Right atrium auricular region (tissue), 2 donors: Measurements from ENCODE around the gene KRT79. TPM values are rescaled to one million over a fixed set of nuclear protein-coding genes. Genes with fewer than 3 reads are reported as not detected.

Source experiments
- DNase-seq: peaks from one replicate; pipeline ENCODE4 v3.0.0-alpha.2; 2019; ENCODE audit warnings: low spot score
- H3K27ac ChIP-seq, 2 donors: fragments of 200-600 bp; sonication (generic); 1 replicate in 1 of 2; 2 replicates in 1 of 2; pipeline ENCODE4 v1.5.1; 2016 to 2019
- H3K27me3 ChIP-seq, 2 donors: fragments of 200-600 bp; sonication (generic); one replicate each; pipeline versions ENCODE4 v1.5.1 to v1.6.0; 2017 to 2019
- H3K36me3 ChIP-seq: fragments of 200-600 bp; sonication (generic); one replicate; pipeline ENCODE4 v1.5.1; 2016
- H3K4me1 ChIP-seq, 2 donors: fragments of 200-600 bp; sonication (generic); one replicate each; pipeline versions ENCODE4 v1.5.1 to v1.6.0; 2017 to 2019
- H3K4me3 ChIP-seq, 2 donors: fragments of 200-600 bp; sonication (generic); 1 replicate in 1 of 2; 2 replicates in 1 of 2; pipeline ENCODE4 v1.5.1; 2017 to 2019; ENCODE audit warnings: mild to moderate bottlenecking in 1 of 2, moderate library complexity in 1 of 2
- H3K9me3 ChIP-seq, 2 donors: fragments of 200-600 bp; sonication (generic); one replicate each; pipeline ENCODE4 v1.5.1; 2019
- CTCF ChIP-seq, 2 donors: fragments of 200-600 bp; sonication (generic); IDR thresholded peaks; one replicate each; pipeline ENCODE4 v1.5.1; 2019; ENCODE audit warnings: antibody characterized with exemption in 2 of 2
- total RNA-seq, 2 donors: library from RNA; depleted of rRNA; stranded (reverse); fragments of >200 nt; gene quantifications; one replicate each; pipeline ENCODE4 v1.1.0, GENCODE V29; 2016

Gene KRT79
- total RNA-seq, 2 donors from 2014 or later, result not detected

GRCh38 chr12:52828591-52829021 is 5.5 kb downstream of the KRT79 start:
- Histone ChIP-seq H3K4me3 (no peak overlapping the region), H3K27ac (no peak overlapping the region), H3K27me3 (no peaks in the 10 kb centered on the region), H3K4me1 (no peaks in the 10 kb centered on the region), H3K36me3 (no peaks in the 10 kb centered on the region), H3K9me3 (no peaks in the 10 kb centered on the region)
- no peak for TF ChIP-seq CTCF (IDR thresholded peaks at IDR 0.05)
- no peak for DNase-seq

- no peak for DNase-seq
- Histone ChIP-seq H3K27me3 (no peaks in the 10 kb centered on the region), H3K27ac (no peak overlapping the region), H3K9me3 (no peaks in the 10 kb centered on the region), H3K4me1 (no peaks in the 10 kb centered on the region), H3K4me3 (no peak overlapping the region), H3K36me3 (no peaks in the 10 kb centered on the region)
- no peak for TF ChIP-seq CTCF (IDR thresholded peaks at IDR 0.05)
These were observed 6.0 kb downstream of the KRT79 start for GRCh38 chr12:52828156-52828555.

GRCh38 chr12:52827499-52828090 is 6.5 kb downstream of the KRT79 start:
- no peaks in the 10 kb centered on the region for H3K36me3 ChIP-seq
- H3K9me3 ChIP-seq, result no peaks in the 10 kb centered on the region
- no peaks in the 10 kb centered on the region for H3K4me1 ChIP-seq
- no peak overlapping the region for H3K4me3 ChIP-seq
- no peak for DNase-seq
- no peak overlapping the region for H3K27ac ChIP-seq
- TF ChIP-seq CTCF (IDR thresholded peaks at IDR 0.05), result no peak
- no peaks in the 10 kb centered on the region for H3K27me3 ChIP-seq

- Histone ChIP-seq H3K27me3 (no peaks in the 10 kb centered on the region), H3K27ac (no peak overlapping the region), H3K4me1 (no peaks in the 10 kb centered on the region), H3K36me3 (no peaks in the 10 kb centered on the region), H3K9me3 (no peaks in the 10 kb centered on the region), H3K4me3 (no peak overlapping the region)
- no peak for TF ChIP-seq CTCF (IDR thresholded peaks at IDR 0.05)
- no peak for DNase-seq
These were observed 7.3 kb downstream of the KRT79 start for GRCh38 chr12:52826611-52827498.

GRCh38 chr12:52825961-52826360 is 8.2 kb downstream of the KRT79 start:
- DNase-seq, result no peak
- Histone ChIP-seq H3K27ac (no peak overlapping the region), H3K4me1 (no peaks in the 10 kb centered on the region), H3K36me3 (no peaks in the 10 kb centered on the region), H3K27me3 (no peaks in the 10 kb centered on the region), H3K9me3 (no peaks in the 10 kb centered on the region), H3K4me3 (no peak overlapping the region)
- TF ChIP-seq CTCF (IDR thresholded peaks at IDR 0.05), result no peak
